Activated CD8-positive, alpha-beta T cell treated with anti-CD3 and anti-CD28 coated beads for 36 hours (primary cell): Measurements from ENCODE around the gene DLGAP1. TPM values are rescaled to one million over a fixed set of nuclear protein-coding genes. Genes with fewer than 3 reads are reported as not detected.

Experiments
- ATAC-seq: fragments of 200-7000 bp; cut with Tn5 transposase; one replicate; pipeline ENCODE4 v1.10.0; 2021; ENCODE audit warnings: mild to moderate bottlenecking, moderate library complexity
- CTCF ChIA-PET: fragments of 350-600 bp; sonication (Branson Sonifier 250); formaldehyde crosslinking; loops from one replicate; lab custom pipeline; 2021; ENCODE audit warnings: antibody characterized with exemption; lab: Charles Lee
- POLR2A ChIA-PET: fragments of 350-600 bp; sonication (Branson Sonifier 250); formaldehyde crosslinking; loops from one replicate; lab custom pipeline; 2021; ENCODE audit warnings: antibody characterized with exemption; lab: Charles Lee
- DNase-seq: peaks from one replicate; pipeline ENCODE4 v3.0.0-alpha.2; 2020
- H3K27ac Mint-ChIP-seq: one replicate; pipeline ENCODE4 v1.8.0; 2021; ENCODE audit warnings: mild to moderate bottlenecking, mixed read lengths
- H3K27me3 Mint-ChIP-seq: one replicate; pipeline ENCODE4 v1.8.0; 2021; ENCODE audit warnings: mixed read lengths
- H3K36me3 Mint-ChIP-seq: one replicate; pipeline ENCODE4 v1.8.0; 2021; ENCODE audit warnings: low read depth, mixed read lengths
- H3K4me1 Mint-ChIP-seq: one replicate; pipeline ENCODE4 v1.8.0; 2021; ENCODE audit warnings: low read depth, mixed read lengths
- H3K4me3 Mint-ChIP-seq: one replicate; pipeline ENCODE4 v1.8.0; 2021; ENCODE audit warnings: mild to moderate bottlenecking, moderate library complexity, mixed read lengths
- H3K9me3 Mint-ChIP-seq: one replicate; pipeline ENCODE4 v1.8.0; 2021; ENCODE audit warnings: mixed read lengths
- intact Hi-C: fragments of 100-400 bp; cut with micrococcal nuclease; formaldehyde crosslinking; loops from one replicate; pipeline ENCODE4 v1.10.0; 2022
- total RNA-seq, 2 experiments: library from RNA; stranded (reverse); gene quantifications; one replicate each; pipeline ENCODE4 v1.2.3, GENCODE V29; 2021
- TF ChIP-seq, protein P1 (sequence below): fragments of 200-600 bp; IDR thresholded peaks from one replicate; pipeline ENCODE4 v1.8.0; 2022; ENCODE audit warnings: antibody characterized with exemption, mild to moderate bottlenecking

DLGAP1 gene
- total RNA-seq, 2 experiments from 2014 or later = not detected

DNA sequence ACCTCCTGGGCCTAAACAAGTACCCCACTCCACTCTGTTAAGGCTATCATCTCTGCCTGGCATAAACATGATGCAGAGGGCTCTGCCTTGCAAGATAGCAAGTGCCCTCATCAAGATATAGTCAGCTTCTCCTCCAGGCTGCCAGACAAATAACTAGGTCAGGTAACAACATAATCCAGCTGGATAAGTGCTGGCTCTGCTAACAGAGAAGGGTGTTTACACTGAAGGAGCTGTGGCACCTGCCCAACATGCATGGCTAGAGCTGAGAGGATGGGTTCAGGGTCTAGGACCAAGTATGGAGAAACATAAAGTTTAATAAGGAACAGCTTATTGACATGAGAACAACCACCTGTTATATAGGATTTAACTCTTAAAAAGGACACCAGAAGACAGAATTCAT, 42.8 kb downstream of the DLGAP1 start:
- CTCF ChIA-PET = no interaction called here
- no peaks in the 10 kb centered on the region for H3K27me3 Mint-ChIP-seq
- H3K27ac Mint-ChIP-seq = no peak overlapping the region
- DNase-seq (no peak), ATAC-seq (no peak)
- H3K4me1 Mint-ChIP-seq = no peaks in the 10 kb centered on the region
- H3K9me3 Mint-ChIP-seq = peaks cover 5% of the 10 kb centered on the region
- no peaks in the 10 kb centered on the region for H3K36me3 Mint-ChIP-seq
- intact Hi-C loops = no loop called here
- H3K4me3 Mint-ChIP-seq = no peak overlapping the region
- POLR2A ChIA-PET = no interaction called here
- TF ChIP-seq, protein P1, sequence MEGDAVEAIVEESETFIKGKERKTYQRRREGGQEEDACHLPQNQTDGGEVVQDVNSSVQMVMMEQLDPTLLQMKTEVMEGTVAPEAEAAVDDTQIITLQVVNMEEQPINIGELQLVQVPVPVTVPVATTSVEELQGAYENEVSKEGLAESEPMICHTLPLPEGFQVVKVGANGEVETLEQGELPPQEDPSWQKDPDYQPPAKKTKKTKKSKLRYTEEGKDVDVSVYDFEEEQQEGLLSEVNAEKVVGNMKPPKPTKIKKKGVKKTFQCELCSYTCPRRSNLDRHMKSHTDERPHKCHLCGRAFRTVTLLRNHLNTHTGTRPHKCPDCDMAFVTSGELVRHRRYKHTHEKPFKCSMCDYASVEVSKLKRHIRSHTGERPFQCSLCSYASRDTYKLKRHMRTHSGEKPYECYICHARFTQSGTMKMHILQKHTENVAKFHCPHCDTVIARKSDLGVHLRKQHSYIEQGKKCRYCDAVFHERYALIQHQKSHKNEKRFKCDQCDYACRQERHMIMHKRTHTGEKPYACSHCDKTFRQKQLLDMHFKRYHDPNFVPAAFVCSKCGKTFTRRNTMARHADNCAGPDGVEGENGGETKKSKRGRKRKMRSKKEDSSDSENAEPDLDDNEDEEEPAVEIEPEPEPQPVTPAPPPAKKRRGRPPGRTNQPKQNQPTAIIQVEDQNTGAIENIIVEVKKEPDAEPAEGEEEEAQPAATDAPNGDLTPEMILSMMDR = no peak

DNA sequence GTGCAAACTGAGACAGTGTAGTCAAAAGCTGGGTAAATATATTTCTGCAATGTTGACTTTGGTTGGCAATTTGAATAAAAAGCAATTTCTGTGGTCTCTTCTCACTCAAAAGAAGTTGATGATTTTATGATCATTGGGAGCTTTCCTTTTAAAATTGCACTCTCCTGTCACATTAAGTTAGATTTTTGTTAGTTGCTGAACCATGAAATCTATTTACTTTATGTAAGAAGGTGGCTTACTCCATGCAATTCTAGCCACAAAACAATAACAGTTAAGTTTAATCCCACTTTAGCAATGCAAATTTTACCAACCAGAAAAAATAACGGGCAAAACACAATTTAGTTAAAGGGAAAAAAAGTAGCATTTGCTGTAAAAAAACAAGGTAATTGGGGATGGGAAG, 48.3 kb downstream of the DLGAP1 start:
- ATAC-seq (no peak), DNase-seq (no peak)
- CTCF ChIA-PET = no interaction called here
- H3K27me3 Mint-ChIP-seq = no peaks in the 10 kb centered on the region
- no peak overlapping the region for H3K27ac Mint-ChIP-seq
- no peak overlapping the region for H3K4me3 Mint-ChIP-seq
- TF ChIP-seq, protein P1 = no peak
- H3K4me1 Mint-ChIP-seq = no peaks in the 10 kb centered on the region
- intact Hi-C loops = no loop called here
- H3K9me3 Mint-ChIP-seq = peaks cover 9% of the 10 kb centered on the region
- POLR2A ChIA-PET = no interaction called here
- H3K36me3 Mint-ChIP-seq = no peaks in the 10 kb centered on the region

DNA sequence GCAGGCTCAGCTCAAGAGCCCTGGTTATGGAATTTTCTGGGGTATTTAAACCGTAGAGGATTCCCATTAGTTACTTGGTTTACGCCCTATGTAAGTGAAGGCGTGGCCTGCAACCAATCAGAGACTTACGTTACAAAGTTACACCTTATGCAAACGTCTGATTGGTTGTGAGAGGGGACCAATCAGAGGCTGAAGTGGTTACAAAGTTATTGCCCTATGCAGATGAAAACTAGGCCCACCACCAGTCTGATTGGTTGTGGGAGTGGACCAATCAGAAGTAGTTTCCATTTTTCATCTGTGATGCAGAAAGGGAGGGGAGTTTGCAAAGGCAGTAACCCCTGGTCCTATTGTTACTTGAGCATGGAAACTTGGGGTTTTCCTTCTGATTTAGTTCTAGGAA, 49.1 kb downstream of the DLGAP1 start:
- H3K4me1 Mint-ChIP-seq = no peaks in the 10 kb centered on the region
- H3K9me3 Mint-ChIP-seq = peaks cover 9% of the 10 kb centered on the region
- CTCF ChIA-PET = no interaction called here
- TF ChIP-seq, protein P1 = no peak
- H3K27me3 Mint-ChIP-seq = no peaks in the 10 kb centered on the region
- H3K27ac Mint-ChIP-seq = no peak overlapping the region
- intact Hi-C loops = no loop called here
- no peak for ATAC-seq
- POLR2A ChIA-PET = no interaction called here
- H3K36me3 Mint-ChIP-seq = no peaks in the 10 kb centered on the region
- H3K4me3 Mint-ChIP-seq = no peak overlapping the region
- no peak for DNase-seq

DNA sequence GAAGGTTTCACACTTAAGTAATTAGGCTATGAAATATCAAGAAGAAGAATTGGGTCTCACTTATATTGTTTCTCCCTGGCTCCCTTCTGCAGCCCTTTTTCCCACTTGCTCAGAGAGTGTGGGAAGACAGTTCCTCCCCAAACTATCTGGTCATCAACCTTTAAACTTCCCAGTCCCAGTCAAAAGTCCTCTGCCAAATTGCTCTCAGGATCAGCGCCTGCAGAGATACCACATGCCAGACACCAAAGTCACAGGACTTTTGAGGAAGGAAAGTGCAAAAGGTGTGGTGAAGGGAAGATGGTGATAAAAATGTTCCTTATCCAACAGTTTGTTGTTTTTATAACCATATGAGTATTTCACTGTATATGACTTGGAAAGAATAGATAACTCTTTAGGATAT, 51.3 kb downstream of the DLGAP1 start:
- no peak overlapping the region for H3K27ac Mint-ChIP-seq
- no peaks in the 10 kb centered on the region for H3K36me3 Mint-ChIP-seq
- DNase-seq (no peak), ATAC-seq (no peak)
- CTCF ChIA-PET = no interaction called here
- H3K4me1 Mint-ChIP-seq = no peaks in the 10 kb centered on the region
- TF ChIP-seq, protein P1 = no peak
- no peak overlapping the region for H3K4me3 Mint-ChIP-seq
- H3K27me3 Mint-ChIP-seq = no peaks in the 10 kb centered on the region
- peaks cover 9% of the 10 kb centered on the region for H3K9me3 Mint-ChIP-seq
- intact Hi-C loops = no loop called here
- POLR2A ChIA-PET = no interaction called here

DNA sequence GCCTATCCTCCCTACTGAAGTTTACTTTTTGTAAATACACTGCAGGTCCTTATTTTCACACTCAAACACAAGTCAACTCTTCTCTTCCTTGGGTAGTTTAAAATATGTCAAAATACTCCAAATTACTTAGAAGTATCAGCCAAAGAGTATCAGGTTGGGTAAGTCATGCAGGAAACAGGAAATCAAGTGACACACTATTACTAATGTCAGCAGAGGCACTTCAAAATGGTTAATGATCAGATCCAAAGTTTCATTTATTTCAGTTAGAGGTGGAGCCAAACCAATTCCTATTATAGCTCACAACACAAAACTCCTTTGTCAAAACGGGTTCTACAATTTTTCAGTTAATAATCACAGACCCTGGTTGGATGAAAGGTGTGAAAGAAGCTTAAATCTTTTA, 54.2 kb downstream of the DLGAP1 start:
- DNase-seq (no peak), ATAC-seq (no peak)
- POLR2A ChIA-PET = no interaction called here
- peaks cover 4% of the 10 kb centered on the region for H3K9me3 Mint-ChIP-seq
- H3K4me3 Mint-ChIP-seq = no peak overlapping the region
- H3K36me3 Mint-ChIP-seq = no peaks in the 10 kb centered on the region
- CTCF ChIA-PET = no interaction called here
- no peak overlapping the region for H3K27ac Mint-ChIP-seq
- no peaks in the 10 kb centered on the region for H3K4me1 Mint-ChIP-seq
- H3K27me3 Mint-ChIP-seq = no peaks in the 10 kb centered on the region
- intact Hi-C loops = no loop called here
- TF ChIP-seq, protein P1 = no peak
